Measurements from ENCODE around the gene TBC1D10A. TPM values are rescaled to one million over a fixed set of nuclear protein-coding genes. Genes with fewer than 3 reads are reported as not detected.

The TBC1D10A gene
- total RNA-seq, 1 experiment from 2014 or later: 8.4 TPM

DNA sequence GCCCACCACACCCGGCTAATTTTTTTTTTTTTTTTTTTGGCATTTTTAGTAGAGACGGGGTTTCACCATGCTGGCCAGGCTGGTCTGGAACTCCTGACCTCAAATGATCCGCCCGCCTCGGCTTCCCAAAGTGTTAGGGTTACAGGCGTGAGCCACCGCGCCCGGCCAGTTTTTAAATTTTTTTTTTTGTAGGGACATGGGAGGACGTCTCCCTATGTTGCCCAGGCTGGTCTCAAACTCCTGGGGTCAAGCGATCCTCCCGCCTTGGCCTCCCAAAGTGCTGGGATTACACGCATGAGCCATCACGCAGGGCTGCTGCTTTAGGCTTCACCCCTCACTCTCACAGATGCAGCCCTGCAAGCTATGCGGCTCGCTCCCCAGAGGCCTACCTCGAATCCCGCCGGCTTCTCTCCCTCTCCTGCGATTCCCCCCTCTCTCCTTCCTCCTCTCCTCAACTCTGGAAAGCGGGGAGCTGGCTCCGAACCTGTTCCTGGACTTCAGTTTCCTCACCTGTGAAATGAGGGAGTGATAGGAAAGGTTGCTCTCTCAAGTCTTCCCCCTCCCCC, 31.0 kb upstream of the TBC1D10A start:
- WGBS (ENCODE audit: extremely low coverage, insufficient read length, low lambda C conversion rate): no CpG with 5 or more reads among the region's 22 CpGs
- H3T11ph ChIP-seq (ENCODE audit: low read length): no peak overlapping the region

More for the DNA sequence above, 31.0 kb upstream of the TBC1D10A start:
- no peak overlapping the region for H2AFZ ChIP-seq (ENCODE audit: low read length)
- H3K4ac ChIP-seq (ENCODE audit: low read depth, low read length): no peak overlapping the region
- no peak overlapping the region for H3K56ac ChIP-seq (ENCODE audit: insufficient read length, low read depth, low read length)
- H2BK5ac ChIP-seq (ENCODE audit: insufficient read length, low read length): no peak overlapping the region
- H3K4me2 ChIP-seq (ENCODE audit: insufficient read depth, insufficient read length, low read length): peak overlapping the region; percentile 75
- no peak overlapping the region for H4K5ac ChIP-seq (ENCODE audit: insufficient read length, low read depth, low read length)
- Mint-ChIP-seq H3K4me3 (peak overlapping the region; percentile 96 to 99), H3K27ac (peak overlapping the region; percentile 19 to 98 (median 91); a peak in 5 of 7 replicates), H3K4me1 (peaks cover 22 to 25% of the 10 kb centered on the region in 2 experiments), H3K36me3 (ENCODE audit: insufficient read depth in 1 of 3, low read depth in 3 of 3) (peaks cover 3 to 16% (median 14%) of the 10 kb centered on the region in 3 experiments), H3K27me3 (ENCODE audit: low read depth) (no peaks in the 10 kb centered on the region), H3K9me3 (no peaks in the 10 kb centered on the region)
- peaks cover 2% of the 10 kb centered on the region for H3K4me1 ChIP-seq (ENCODE audit: insufficient read depth, low read length)
- no peak overlapping the region for H2BK15ac ChIP-seq (ENCODE audit: low read depth, low read length)
- H3K9ac ChIP-seq (ENCODE audit: extremely low read depth, insufficient read length, low read length): peak overlapping the region; percentile 37
- no peak overlapping the region for H3K18ac ChIP-seq (ENCODE audit: insufficient read length, low read depth, low read length)
- H3K27me3 ChIP-seq (ENCODE audit: insufficient read depth, low read length): no peaks in the 10 kb centered on the region
- peaks cover 3% of the 10 kb centered on the region for H3K23me2 ChIP-seq (ENCODE audit: insufficient read length, low read depth, low read length, poor library complexity, severe bottlenecking)
- H3K79me2 ChIP-seq (ENCODE audit: insufficient read depth, low read length): peaks cover 14% of the 10 kb centered on the region
- H3K23ac ChIP-seq (ENCODE audit: insufficient read length, low read depth, low read length): no peak overlapping the region
- H3K79me1 ChIP-seq (ENCODE audit: insufficient read depth, low read depth, low read length, poor library complexity, severe bottlenecking): peaks cover 10% of the 10 kb centered on the region
- no peak overlapping the region for H4K8ac ChIP-seq (replicated peaks; ENCODE audit: insufficient read length, low read depth, low read length)
- no peak overlapping the region for H2BK12ac ChIP-seq (ENCODE audit: insufficient read length, low read depth, low read length)
- H2AK5ac ChIP-seq (ENCODE audit: insufficient read length, low read length): no peak overlapping the region
- no peak overlapping the region for H2BK120ac ChIP-seq (ENCODE audit: low read depth, low read length, poor library complexity, severe bottlenecking)
- H4K91ac ChIP-seq (ENCODE audit: insufficient read length, low read depth, low read length): no peak overlapping the region
- TF ChIP-seq CTCF (conservative IDR thresholded peaks at IDR 0.05): no peak
- H4K20me1 ChIP-seq (ENCODE audit: control insufficient read depth, insufficient read depth, insufficient read length): no peaks in the 10 kb centered on the region
- no peak overlapping the region for H3K27ac ChIP-seq (ENCODE audit: insufficient read length, low read depth, low read length)
- H2BK20ac ChIP-seq (ENCODE audit: low read depth, low read length, poor library complexity, severe bottlenecking): no peak overlapping the region
- no peak overlapping the region for H3K14ac ChIP-seq (ENCODE audit: insufficient read depth, low read length)
- no peak for DNase-seq
- H3K9me3 ChIP-seq (ENCODE audit: control insufficient read depth, low read depth, low read length): no peaks in the 10 kb centered on the region

All from H9 (cell line).